GM10266 (cell line): ENCODE data around the gene TEDC2.
A peak's percentile ranks its signal among the peaks of the same experiment; 100 is the strongest.

Source experiments
- DNase-seq: peaks from one replicate; pipeline ENCODE4 v3.0.0; 2012; ENCODE audit errors: extremely low spot score
- TF ChIP-seq, protein P1 (sequence below): IDR thresholded peaks from 2 replicates; pipeline ENCODE4 v1.5.1; 2012; ENCODE audit warnings: mild to moderate bottlenecking, low read depth; ENCODE audit not compliant: control insufficient read depth, insufficient read depth; ENCODE audit errors: missing control alignments

The TEDC2 gene

DNA sequence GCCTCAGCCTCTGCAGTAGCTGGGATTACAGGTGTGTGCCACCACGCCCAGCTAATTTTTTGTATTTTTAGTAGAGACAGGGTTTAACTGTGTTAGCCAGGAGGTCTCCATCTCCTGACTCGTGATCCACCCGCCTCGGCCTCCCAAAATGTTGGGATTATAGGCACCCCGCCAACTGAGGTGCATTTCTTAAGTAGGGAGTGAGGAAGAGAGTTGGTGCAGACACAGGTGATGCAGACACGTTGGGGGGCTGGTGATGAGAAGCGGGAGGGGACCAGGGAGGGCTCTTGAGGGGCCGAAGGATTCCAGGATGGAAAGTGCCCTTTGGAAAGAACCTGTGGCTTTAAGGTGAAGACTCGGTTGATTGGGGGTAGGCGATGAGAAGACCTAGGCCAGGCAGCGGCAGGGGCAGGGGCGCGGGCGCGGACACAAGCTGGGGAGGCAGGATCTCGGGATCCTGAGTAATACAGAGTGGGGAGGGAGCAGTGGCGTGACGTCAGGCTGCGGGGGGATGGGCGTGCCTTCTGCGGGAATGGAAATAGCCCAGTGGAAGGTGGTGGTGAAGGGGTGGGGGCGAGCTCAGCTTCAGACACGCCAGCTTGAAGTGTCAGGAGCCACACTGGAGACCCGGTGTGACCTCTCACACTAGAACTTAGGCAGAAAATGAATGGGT is 51.4 kb downstream of the TEDC2 start:
- TF ChIP-seq, protein P1, sequence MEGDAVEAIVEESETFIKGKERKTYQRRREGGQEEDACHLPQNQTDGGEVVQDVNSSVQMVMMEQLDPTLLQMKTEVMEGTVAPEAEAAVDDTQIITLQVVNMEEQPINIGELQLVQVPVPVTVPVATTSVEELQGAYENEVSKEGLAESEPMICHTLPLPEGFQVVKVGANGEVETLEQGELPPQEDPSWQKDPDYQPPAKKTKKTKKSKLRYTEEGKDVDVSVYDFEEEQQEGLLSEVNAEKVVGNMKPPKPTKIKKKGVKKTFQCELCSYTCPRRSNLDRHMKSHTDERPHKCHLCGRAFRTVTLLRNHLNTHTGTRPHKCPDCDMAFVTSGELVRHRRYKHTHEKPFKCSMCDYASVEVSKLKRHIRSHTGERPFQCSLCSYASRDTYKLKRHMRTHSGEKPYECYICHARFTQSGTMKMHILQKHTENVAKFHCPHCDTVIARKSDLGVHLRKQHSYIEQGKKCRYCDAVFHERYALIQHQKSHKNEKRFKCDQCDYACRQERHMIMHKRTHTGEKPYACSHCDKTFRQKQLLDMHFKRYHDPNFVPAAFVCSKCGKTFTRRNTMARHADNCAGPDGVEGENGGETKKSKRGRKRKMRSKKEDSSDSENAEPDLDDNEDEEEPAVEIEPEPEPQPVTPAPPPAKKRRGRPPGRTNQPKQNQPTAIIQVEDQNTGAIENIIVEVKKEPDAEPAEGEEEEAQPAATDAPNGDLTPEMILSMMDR: no peak
- DNase-seq: no peak

DNA sequence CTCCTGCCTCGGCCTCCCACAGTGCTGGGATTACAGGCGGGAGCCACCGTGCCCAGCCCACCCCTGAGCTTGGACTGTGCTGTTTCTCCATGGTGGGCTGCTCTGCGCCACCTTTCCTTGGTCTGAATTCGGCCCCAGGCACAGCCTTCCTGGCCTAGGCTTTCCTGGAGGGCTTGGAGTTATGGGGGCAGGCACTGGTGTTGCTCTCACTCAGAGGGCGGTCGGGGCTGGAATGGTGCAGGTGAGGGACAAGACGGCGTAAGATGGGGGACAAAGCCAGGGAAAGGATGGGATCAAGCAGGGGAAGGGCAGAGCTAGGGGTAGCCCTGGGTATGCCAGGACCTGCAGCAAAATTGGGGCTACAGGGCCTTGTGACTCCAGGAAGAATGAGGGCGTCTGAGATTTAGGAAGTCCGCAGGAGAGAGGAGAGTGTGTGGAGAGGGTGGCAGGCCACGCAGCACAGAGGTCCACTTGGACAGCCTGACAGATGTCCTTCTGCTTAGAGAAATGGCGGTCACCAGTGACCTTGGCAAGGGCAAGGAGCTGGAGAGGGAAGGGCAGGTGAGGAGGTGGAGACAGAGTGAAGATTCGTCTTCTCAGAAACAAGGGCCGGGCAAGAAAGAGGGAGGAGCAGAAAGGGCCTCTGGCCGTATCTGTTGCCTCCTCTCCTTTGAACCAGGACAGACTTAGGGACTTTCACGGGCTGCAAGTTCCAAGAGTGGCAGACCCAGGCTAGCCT is 52.3 kb downstream of the TEDC2 start:
- TF ChIP-seq, protein P1: no peak
- DNase-seq: no peak

DNA sequence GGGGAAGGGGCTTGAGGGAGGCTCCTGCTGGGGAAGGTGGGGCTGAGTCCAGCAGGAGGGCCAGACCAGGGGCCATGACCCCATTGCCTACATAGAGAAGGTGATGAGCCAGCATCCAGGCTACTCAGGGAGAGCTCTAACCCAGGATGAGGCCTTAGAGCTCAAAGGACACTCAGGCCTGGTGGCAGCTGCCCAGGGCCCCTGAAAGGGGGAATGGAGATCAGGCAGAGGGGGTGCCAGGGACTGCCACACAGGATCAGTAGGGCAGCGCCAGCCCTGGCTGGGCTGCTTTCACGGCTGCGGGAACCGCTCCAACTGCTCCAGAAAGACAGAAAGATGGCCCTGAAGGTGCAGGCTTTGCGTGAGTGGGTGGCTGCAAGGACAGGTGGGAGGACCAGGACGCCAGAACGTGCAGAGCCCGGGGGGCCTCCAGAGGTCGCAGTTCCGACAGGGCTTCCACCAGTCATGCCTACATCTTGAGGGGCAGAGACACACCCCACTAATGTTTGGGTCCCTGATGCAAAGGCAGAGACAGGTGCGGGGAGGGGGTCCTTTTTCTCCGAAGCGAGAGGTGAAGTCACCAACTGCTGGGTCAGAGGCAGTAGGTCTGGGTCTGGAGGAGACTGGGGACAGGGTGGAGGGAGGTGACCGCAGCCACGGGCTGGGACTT is 53.0 kb downstream of the TEDC2 start:
- no peak for DNase-seq
- TF ChIP-seq, protein P1: peak; percentile 30

DNA sequence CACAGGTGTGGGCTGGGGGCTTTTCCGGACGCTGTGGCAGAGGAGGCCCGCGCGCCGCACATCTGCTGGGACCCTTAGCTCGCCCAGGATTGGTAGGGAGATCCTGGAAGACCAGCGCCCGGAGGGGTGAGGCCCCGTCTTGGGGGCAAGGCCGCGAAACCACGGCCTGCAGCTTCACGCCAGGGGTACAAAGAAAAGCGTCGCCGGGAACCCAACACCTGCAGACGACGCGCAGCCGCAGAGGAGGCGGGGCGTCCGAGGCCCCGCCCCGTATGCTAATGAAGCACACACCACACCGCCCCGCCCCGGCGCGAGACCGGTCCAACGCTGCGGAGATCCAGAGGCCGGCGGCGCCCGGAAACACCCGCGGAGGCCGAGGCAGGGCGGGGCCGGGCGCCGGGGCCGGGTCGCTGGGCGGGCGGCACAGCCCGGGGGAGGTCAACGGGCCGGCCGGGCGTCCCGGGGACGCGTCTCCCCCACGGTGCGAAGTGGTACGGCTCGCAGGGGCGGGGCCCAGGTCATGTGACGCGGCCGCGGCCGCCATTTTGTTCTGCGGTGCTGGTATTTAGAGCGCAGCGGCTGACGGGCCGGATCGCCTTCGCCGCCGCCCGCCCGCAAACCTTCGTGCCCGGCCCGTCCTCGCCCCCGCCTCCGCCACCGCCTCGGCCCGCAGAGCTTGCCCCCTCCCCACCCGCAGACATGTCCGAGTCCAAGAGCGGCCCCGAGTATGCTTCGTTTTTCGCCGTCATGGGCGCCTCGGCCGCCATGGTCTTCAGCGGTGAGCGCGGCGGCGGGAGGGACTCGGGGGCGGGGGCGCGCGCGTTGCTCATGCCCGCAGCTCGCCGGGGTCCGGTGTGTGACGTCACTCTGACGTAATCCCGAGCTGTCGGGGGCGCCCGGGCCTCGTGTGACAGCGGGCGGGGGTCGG is 53.8 kb downstream of the TEDC2 start, which contains the start of gene ATP6V0C:
Gene ATP6V0C, plus strand, starts transcription at position 548 of the 928 bp plus-strand sequence. Its CDS starts 152 bp downstream, at position 700.
- peak; percentile 98 for DNase-seq
- TF ChIP-seq, protein P1: no peak
